Tibial artery (tissue), 4 donors: Measurements from ENCODE around the gene SOX8.

ENCODE experiments used
- DNase-seq, 2 donors: peaks; one replicate each; pipeline ENCODE4 v3.0.0-alpha.2; 2019
- H3K27ac ChIP-seq, 2 donors: fragments of 200-600 bp; sonication (generic) in 1 of 2; 1 replicate in 1 of 2; 2 replicates in 1 of 2; pipeline ENCODE4 v1.5.1; 2018 to 2019; ENCODE audit warnings: mild to moderate bottlenecking in 1 of 2
- H3K27me3 ChIP-seq, 2 donors: fragments of 200-600 bp; sonication (generic) in 1 of 2; one replicate each; pipeline versions ENCODE4 v1.5.1 to v1.6.0; 2016 to 2019
- H3K36me3 ChIP-seq, 3 donors: fragments of 200-600 bp; sonication (generic) in 2 of 3; one replicate each; pipeline ENCODE4 v1.5.1; 2016 to 2019; ENCODE audit warnings: mild to moderate bottlenecking in 2 of 3
- H3K4me1 ChIP-seq, 4 donors: fragments of 200-600 bp; sonication (generic) in 2 of 4; 1 replicate in 3 of 4; 2 replicates in 1 of 4; pipeline ENCODE4 v1.5.1; 2016 to 2019
- H3K4me3 ChIP-seq, 2 donors: fragments of 200-600 bp; sonication (generic) in 1 of 2; 1 replicate in 1 of 2; 2 replicates in 1 of 2; pipeline ENCODE4 v1.5.1; 2018 to 2019; ENCODE audit warnings: mild to moderate bottlenecking in 2 of 2
- H3K9me3 ChIP-seq, 3 donors: fragments of 200-600 bp; sonication (generic) in 1 of 3; one replicate each; pipeline ENCODE4 v1.5.1; 2016 to 2019
- CTCF ChIP-seq, 2 experiments: fragments of 200-600 bp in 1 of 2; fragments of 450-650 bp in 1 of 2; IDR thresholded peaks; one replicate each; pipeline ENCODE4 v1.5.1; 2017 to 2019; ENCODE audit warnings: antibody characterized with exemption in 2 of 2, mild to moderate bottlenecking in 1 of 2, moderate library complexity in 1 of 2
- intact Hi-C: fragments of 100-400 bp; cut with DNase I; formaldehyde crosslinking; loops from one replicate; pipeline ENCODE4 v1.15.0; 2023; ENCODE audit warnings: low total_unique reads

SOX8 gene

GRCh38 chr16:1011316-1012082 is 29.9 kb downstream of the SOX8 start:
- no peaks in the 10 kb centered on the region for H3K36me3 ChIP-seq
- no peak overlapping the region for H3K4me3 ChIP-seq
- H3K27ac ChIP-seq: no peak overlapping the region
- intact Hi-C loops: no loop called here
- H3K4me1 ChIP-seq: no peaks in the 10 kb centered on the region
- H3K27me3 ChIP-seq: peaks cover 0 to 61% of the 10 kb centered on the region in 2 donors
- H3K9me3 ChIP-seq: no peaks in the 10 kb centered on the region
- TF ChIP-seq CTCF (IDR thresholded peaks at IDR 0.05): no peak
- no peak for DNase-seq

GRCh38 chr16:1012135-1012534 is 30.6 kb downstream of the SOX8 start:
- no peak overlapping the region for H3K4me3 ChIP-seq
- H3K27me3 ChIP-seq: peaks cover 0 to 54% of the 10 kb centered on the region in 2 donors
- no peak for TF ChIP-seq CTCF (IDR thresholded peaks at IDR 0.05)
- no peaks in the 10 kb centered on the region for H3K4me1 ChIP-seq
- no peak overlapping the region for H3K27ac ChIP-seq
- intact Hi-C loops: no loop called here
- no peak for DNase-seq
- H3K9me3 ChIP-seq: no peaks in the 10 kb centered on the region
- no peaks in the 10 kb centered on the region for H3K36me3 ChIP-seq

DNA sequence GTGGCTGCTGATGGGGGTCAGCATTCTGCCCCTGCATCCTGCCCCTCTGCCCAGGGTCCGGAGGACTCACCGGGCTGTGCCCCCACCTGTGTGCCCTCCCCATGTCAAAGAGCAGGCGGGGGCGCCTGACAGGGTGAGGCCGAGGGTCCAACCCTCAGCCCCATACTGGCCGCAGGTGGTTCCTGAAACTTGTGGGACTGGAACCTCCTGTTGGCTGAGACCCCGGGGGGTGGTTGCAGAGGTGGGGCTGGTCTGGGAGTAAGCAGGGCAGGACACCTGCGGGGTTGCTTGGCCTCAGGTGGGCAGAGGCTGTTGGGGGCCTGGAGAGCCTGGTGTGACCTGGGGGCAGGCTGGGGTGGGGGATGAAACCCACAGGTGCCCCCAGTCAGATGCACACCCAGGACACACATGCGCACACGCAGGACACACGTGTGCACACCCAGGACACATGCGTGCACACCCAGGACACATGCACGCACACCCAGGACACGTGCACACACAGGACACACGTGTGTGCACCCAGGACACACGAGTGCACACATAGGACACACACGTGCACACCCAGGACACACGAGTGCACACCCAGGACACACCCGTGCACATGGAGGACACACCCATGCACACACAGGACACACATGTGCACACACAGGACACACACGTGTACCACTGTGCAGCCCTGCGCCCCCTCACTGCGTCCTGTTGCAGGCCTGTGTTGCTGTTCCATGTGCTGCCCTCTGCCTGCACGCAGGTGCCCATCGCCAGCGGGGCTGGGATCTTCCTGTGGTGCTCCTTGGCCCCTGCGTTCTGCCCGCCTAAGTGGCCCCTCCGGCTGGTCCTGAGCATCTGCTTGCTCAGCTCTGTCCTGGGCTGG is 31.4 kb downstream of the SOX8 start:
- peaks cover 0 to 46% of the 10 kb centered on the region in 2 donors for H3K27me3 ChIP-seq
- intact Hi-C loops: no loop called here
- no peaks in the 10 kb centered on the region for H3K9me3 ChIP-seq
- DNase-seq: no peak
- no peak for TF ChIP-seq CTCF (IDR thresholded peaks at IDR 0.05)
- no peak overlapping the region for H3K4me3 ChIP-seq
- no peaks in the 10 kb centered on the region for H3K36me3 ChIP-seq
- no peaks in the 10 kb centered on the region for H3K4me1 ChIP-seq
- no peak overlapping the region for H3K27ac ChIP-seq

DNA sequence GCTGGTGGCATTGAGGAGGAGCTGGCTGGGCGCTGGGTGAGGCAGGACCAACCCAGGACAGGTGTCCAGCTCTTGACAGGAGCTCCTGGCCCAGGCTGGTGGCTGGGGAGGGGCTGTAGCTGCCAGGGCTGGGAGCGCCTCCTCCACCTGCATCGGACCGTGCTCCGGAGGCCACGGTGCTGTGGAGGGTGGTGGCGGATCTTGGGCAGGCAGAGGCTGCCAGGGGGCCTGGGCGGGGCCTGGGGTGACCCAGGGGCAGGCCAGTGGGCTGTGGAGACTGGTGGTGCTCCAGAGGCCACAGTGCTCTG is 32.0 kb downstream of the SOX8 start:
- intact Hi-C loops: no loop called here
- no peak for DNase-seq
- H3K27me3 ChIP-seq: peaks cover 0 to 40% of the 10 kb centered on the region in 2 donors

DNA sequence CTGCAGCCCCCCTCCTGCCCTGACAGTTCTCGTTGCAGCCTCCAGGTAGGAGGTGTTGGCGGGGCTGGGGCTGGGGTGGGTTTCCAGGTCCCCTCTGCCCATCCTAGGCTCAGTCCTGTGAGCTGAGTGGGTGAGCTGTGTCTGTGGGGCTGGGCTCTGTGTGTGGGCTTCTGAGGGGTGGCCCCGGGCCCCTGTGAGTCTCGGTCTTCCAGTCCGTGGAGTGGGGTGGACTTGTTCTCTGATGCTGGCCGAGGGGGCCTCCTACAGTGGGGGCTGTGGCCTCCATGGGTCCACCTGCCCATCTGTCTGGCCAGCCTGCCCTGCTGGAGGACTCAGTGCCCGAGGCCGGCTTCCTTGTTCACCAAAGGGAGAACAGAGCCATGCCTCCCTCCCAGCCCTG is 32.7 kb downstream of the SOX8 start:
- no peaks in the 10 kb centered on the region for H3K36me3 ChIP-seq
- H3K27ac ChIP-seq: peak overlapping the region in 1 of 2 donors; percentile 61
- no peak for TF ChIP-seq CTCF (IDR thresholded peaks at IDR 0.05)
- DNase-seq: no peak
- no peaks in the 10 kb centered on the region for H3K9me3 ChIP-seq
- intact Hi-C loops: no loop called here
- peaks cover 0 to 34% of the 10 kb centered on the region in 2 donors for H3K27me3 ChIP-seq
- no peak overlapping the region for H3K4me3 ChIP-seq
- peaks cover 0 to 6% (median 5%) of the 10 kb centered on the region in 4 donors for H3K4me1 ChIP-seq

More for the DNA sequence above, 32.0 kb downstream of the SOX8 start:
- no peak overlapping the region for H3K4me3 ChIP-seq
- no peaks in the 10 kb centered on the region for H3K36me3 ChIP-seq
- no peak for TF ChIP-seq CTCF (IDR thresholded peaks at IDR 0.05)
- no peak overlapping the region for H3K27ac ChIP-seq
- H3K4me1 ChIP-seq: no peaks in the 10 kb centered on the region
- H3K9me3 ChIP-seq: no peaks in the 10 kb centered on the region
